Mesodermal cell (in vitro differentiated cells): ENCODE data around the gene COL4A2. TPM values are rescaled to one million over a fixed set of nuclear protein-coding genes. Genes with fewer than 3 reads are reported as not detected.

Experiments
- H3K27ac ChIP-seq: 2 replicates; pipeline ENCODE4 v1.7.0; 2013; ENCODE audit warnings: mild to moderate bottlenecking, low read depth, low read length, moderate library complexity; ENCODE audit not compliant: severe bottlenecking
- H3K36me3 ChIP-seq: 2 replicates; pipeline ENCODE4 v1.7.1; 2013; ENCODE audit warnings: mild to moderate bottlenecking, low read length, moderate library complexity; ENCODE audit not compliant: control insufficient read depth, insufficient read depth
- H3K4me1 ChIP-seq: one replicate; pipeline ENCODE4 v1.7.1; 2013; ENCODE audit warnings: mild to moderate bottlenecking, low read length; ENCODE audit not compliant: insufficient read depth, control insufficient read depth, poor library complexity, severe bottlenecking
- H3K4me3 ChIP-seq: 2 replicates; pipeline ENCODE4 v1.7.0; 2013; ENCODE audit warnings: low read length, control low read depth, mild to moderate bottlenecking; ENCODE audit not compliant: insufficient read depth, poor library complexity, severe bottlenecking; ENCODE audit errors: extremely low read depth
- H3K9me3 ChIP-seq: 2 replicates; pipeline ENCODE4 v1.7.1; 2013; ENCODE audit warnings: mild to moderate bottlenecking, low read length, moderate library complexity; ENCODE audit not compliant: control insufficient read depth
- WGBS, 2 experiments: methylation state at CpG; one replicate each; pipeline ENCODE4 v1.1.5; 2013; ENCODE audit warnings: missing lambda C conversion rate in 2 of 2; ENCODE audit not compliant: insufficient coverage in 2 of 2; 5-methylcytosine and 5-hydroxymethylcytosine counted together
- polyA plus RNA-seq, 2 experiments: library from polyadenylated mRNA; stranded (reverse); fragments of 50-300 nt; gene quantifications; one replicate each; pipeline ENCODE4 v1.2.3, GENCODE V29; 2013

The COL4A2 gene
- polyA plus RNA-seq (2013, experiment 1 of 2) = 583 TPM
- polyA plus RNA-seq (2013, experiment 2 of 2) = 545 TPM

GRCh38 chr13:110306960-110307766 lies at the start of gene COL4A2, which contains the start of gene COL4A1:
Gene COL4A2 (plus strand): TSS chr13:110307284. CDS start chr13:110307904, 620 bp downstream.
Gene COL4A1 (minus strand): TSS chr13:110307157. CDS start chr13:110307027, 130 bp downstream.
- no peaks in the 10 kb centered on the region for H3K9me3 ChIP-seq
- H3K4me1 ChIP-seq = peaks cover 58% of the 10 kb centered on the region
- H3K27ac ChIP-seq = peak within 1 kb of the TSS; percentile 53
- WGBS, 2 experiments = 0 to 1% methylated on average over 75 to 77 of the region's 96 CpGs
- peak within 1 kb of the TSS; percentile 92 for H3K4me3 ChIP-seq
- H3K36me3 ChIP-seq = peaks cover 65% of the 10 kb centered on the region

GRCh38 chr13:110257408-110257807 lies 49.7 kb upstream of the COL4A2 start:
- Histone ChIP-seq H3K4me1 (peaks cover 28% of the 10 kb centered on the region), H3K27ac (no peak overlapping the region), H3K4me3 (no peak overlapping the region), H3K36me3 (peaks cover 52% of the 10 kb centered on the region), H3K9me3 (no peaks in the 10 kb centered on the region)
- WGBS, 2 experiments = 100% methylated on average over 2 of the region's 3 CpGs; no CpG with 5 or more reads in 1 of the 2 experiments

- no peaks in the 10 kb centered on the region for H3K9me3 ChIP-seq
- peaks cover 36% of the 10 kb centered on the region for H3K4me1 ChIP-seq
- peaks cover 55% of the 10 kb centered on the region for H3K36me3 ChIP-seq
- H3K4me3 ChIP-seq = no peak overlapping the region
- no peak overlapping the region for H3K27ac ChIP-seq
- 96% methylated on average over 9 to 10 of the region's 12 CpGs for WGBS, 2 experiments
Observed at GRCh38 chr13:110258876-110259631, 48.0 kb upstream of the COL4A2 start.

GRCh38 chr13:110259651-110260050 lies 47.4 kb upstream of the COL4A2 start:
- Histone ChIP-seq H3K27ac (no peak overlapping the region), H3K4me1 (peaks cover 36% of the 10 kb centered on the region)
- 96% methylated on average over 4 to 5 of the region's 6 CpGs for WGBS, 2 experiments

GRCh38 chr13:110261166-110262081 lies 45.7 kb upstream of the COL4A2 start:
- H3K4me3 ChIP-seq = no peak overlapping the region
- no peaks in the 10 kb centered on the region for H3K9me3 ChIP-seq
- peaks cover 65% of the 10 kb centered on the region for H3K36me3 ChIP-seq
- 84% methylated on average over 17 to 19 of the region's 19 CpGs for WGBS, 2 experiments
- H3K4me1 ChIP-seq = peaks cover 54% of the 10 kb centered on the region
- H3K27ac ChIP-seq = peak overlapping the region; percentile 10

More at GRCh38 chr13:110259651-110260050, 47.4 kb upstream of the COL4A2 start:
- no peaks in the 10 kb centered on the region for H3K9me3 ChIP-seq
- peaks cover 59% of the 10 kb centered on the region for H3K36me3 ChIP-seq
- H3K4me3 ChIP-seq = no peak overlapping the region

GRCh38 chr13:110262082-110262436 lies 45.0 kb upstream of the COL4A2 start:
- 89 to 92% methylated on average over 8 to 11 of the region's 11 CpGs for WGBS, 2 experiments
- H3K9me3 ChIP-seq = no peaks in the 10 kb centered on the region
- H3K36me3 ChIP-seq = peaks cover 58% of the 10 kb centered on the region
- H3K27ac ChIP-seq = no peak overlapping the region
- H3K4me1 ChIP-seq = peaks cover 59% of the 10 kb centered on the region
- H3K4me3 ChIP-seq = no peak overlapping the region

- H3K27ac ChIP-seq = no peak overlapping the region
- no peak overlapping the region for H3K4me3 ChIP-seq
- H3K36me3 ChIP-seq = peaks cover 52% of the 10 kb centered on the region
- no peaks in the 10 kb centered on the region for H3K9me3 ChIP-seq
- WGBS, 2 experiments = 85 to 90% methylated on average over 8 to 10 of the region's 11 CpGs
- H3K4me1 ChIP-seq = peaks cover 59% of the 10 kb centered on the region
Observed at GRCh38 chr13:110262508-110263291, 44.4 kb upstream of the COL4A2 start.

GRCh38 chr13:110263404-110263803 lies 43.7 kb upstream of the COL4A2 start:
- Histone ChIP-seq H3K36me3 (peaks cover 54% of the 10 kb centered on the region), H3K27ac (no peak overlapping the region), H3K4me1 (peaks cover 59% of the 10 kb centered on the region), H3K9me3 (no peaks in the 10 kb centered on the region), H3K4me3 (no peak overlapping the region)
- 70% methylated on average over 3 of the region's 5 CpGs; no CpG with 5 or more reads in 1 of the 2 experiments for WGBS, 2 experiments

GRCh38 chr13:110263888-110264287 lies 43.2 kb upstream of the COL4A2 start:
- Histone ChIP-seq H3K4me1 (peaks cover 59% of the 10 kb centered on the region), H3K9me3 (no peaks in the 10 kb centered on the region), H3K36me3 (peaks cover 58% of the 10 kb centered on the region), H3K4me3 (no peak overlapping the region), H3K27ac (no peak overlapping the region)
- 94% methylated on average over 3 of the region's 5 CpGs; no CpG with 5 or more reads in 1 of the 2 experiments for WGBS, 2 experiments
